ENCODE measurements around the gene LIMS1. TPM values are rescaled to one million over a fixed set of nuclear protein-coding genes. Genes with fewer than 3 reads are reported as not detected.

Gene LIMS1
- total and polyA plus RNA-seq, 2 donors (not counting 3 experiments of a cell fraction or from before 2014, with no cell fraction given), result 153 to 229 TPM

DNA sequence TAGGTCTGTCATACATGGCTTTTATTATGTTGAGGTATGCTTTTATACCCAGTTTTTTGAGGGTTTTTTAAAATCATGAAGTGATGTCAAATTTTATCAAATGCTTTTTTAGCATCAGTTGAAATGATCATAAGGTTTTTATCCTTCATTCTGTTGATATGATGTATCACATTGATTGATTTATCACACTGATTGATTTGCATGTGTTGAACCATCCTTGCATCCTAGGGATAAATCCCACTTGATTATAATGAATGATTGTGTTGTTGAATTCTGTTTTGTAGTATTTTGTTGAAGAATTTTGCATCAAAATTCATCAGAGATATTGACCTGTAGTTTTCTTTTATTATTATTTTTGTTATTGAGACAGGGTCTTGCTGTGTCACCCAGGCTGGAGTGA is 68.2 kb downstream of the LIMS1 start:
- no peak overlapping the region for H2AFZ ChIP-seq (ENCODE audit: low read depth, low read length)
- BruUV-seq (replicated peaks), result no TSS peak
- intact Hi-C loops (cut with micrococcal nuclease) (no loop called here), dilution Hi-C loops (cut with MboI; ENCODE audit: extremely low pct_ligation_motif_present, low sequenced_read_pairs) (no loop called here)
- H3K36me3 ChIP-seq (ENCODE audit: control insufficient read depth in 2 of 2, extremely low read depth in 1 of 2, insufficient read depth in 2 of 2, low read length in 2 of 2), result no peaks in the 10 kb centered on the region
- no peak for FAIRE-seq
- H3K9me3 ChIP-seq (replicated peaks; ENCODE audit: control insufficient read depth, insufficient read depth, low read length), result no peaks in the 10 kb centered on the region
- no peak for DNase-seq (ENCODE audit: low read depth, low spot score)
- H3K27me3 ChIP-seq (ENCODE audit: control insufficient read depth in 2 of 2, insufficient read depth in 2 of 2, low read length in 2 of 2), result no peaks in the 10 kb centered on the region
- TF ChIP-seq MYC (IDR thresholded peaks at IDR 0.05; ENCODE audit: low read depth, low read length) (no peak), FOS (IDR thresholded peaks at IDR 0.05; ENCODE audit: borderline replicate concordance, insufficient read depth, low read length) (no peak), POLR2AphosphoS5 (IDR thresholded peaks at IDR 0.05; ENCODE audit: insufficient read depth, low read depth, low read length) (no peak), JUN (IDR thresholded peaks at IDR 0.05; ENCODE audit: borderline replicate concordance, insufficient read depth, insufficient read length, low read depth) (no peak), GATA2 (IDR thresholded peaks at IDR 0.05; ENCODE audit: insufficient read depth, insufficient read length, low read depth, low read length) (no peak), POLR2A (IDR thresholded peaks at IDR 0.05; ENCODE audit: low read depth, low read length) (no peak), EZH2 (IDR thresholded peaks at IDR 0.05; ENCODE audit: borderline replicate concordance, low read depth, low read length, severe bottlenecking) (no peak)
- TF ChIP-seq, protein P1, sequence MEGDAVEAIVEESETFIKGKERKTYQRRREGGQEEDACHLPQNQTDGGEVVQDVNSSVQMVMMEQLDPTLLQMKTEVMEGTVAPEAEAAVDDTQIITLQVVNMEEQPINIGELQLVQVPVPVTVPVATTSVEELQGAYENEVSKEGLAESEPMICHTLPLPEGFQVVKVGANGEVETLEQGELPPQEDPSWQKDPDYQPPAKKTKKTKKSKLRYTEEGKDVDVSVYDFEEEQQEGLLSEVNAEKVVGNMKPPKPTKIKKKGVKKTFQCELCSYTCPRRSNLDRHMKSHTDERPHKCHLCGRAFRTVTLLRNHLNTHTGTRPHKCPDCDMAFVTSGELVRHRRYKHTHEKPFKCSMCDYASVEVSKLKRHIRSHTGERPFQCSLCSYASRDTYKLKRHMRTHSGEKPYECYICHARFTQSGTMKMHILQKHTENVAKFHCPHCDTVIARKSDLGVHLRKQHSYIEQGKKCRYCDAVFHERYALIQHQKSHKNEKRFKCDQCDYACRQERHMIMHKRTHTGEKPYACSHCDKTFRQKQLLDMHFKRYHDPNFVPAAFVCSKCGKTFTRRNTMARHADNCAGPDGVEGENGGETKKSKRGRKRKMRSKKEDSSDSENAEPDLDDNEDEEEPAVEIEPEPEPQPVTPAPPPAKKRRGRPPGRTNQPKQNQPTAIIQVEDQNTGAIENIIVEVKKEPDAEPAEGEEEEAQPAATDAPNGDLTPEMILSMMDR (IDR thresholded peaks at IDR 0.05; ENCODE audit: extremely low read depth in 1 of 2, insufficient read depth in 1 of 2, low read depth in 1 of 2, low read length in 2 of 2), result no peak
- TF ChIP-seq, protein P2, sequence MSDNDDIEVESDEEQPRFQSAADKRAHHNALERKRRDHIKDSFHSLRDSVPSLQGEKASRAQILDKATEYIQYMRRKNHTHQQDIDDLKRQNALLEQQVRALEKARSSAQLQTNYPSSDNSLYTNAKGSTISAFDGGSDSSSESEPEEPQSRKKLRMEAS (IDR thresholded peaks at IDR 0.05; ENCODE audit: insufficient read depth, insufficient read length), result no peak
- H3K9ac ChIP-seq (replicated peaks; ENCODE audit: extremely low read depth, insufficient read depth, low read length), result no peak overlapping the region
- no peaks in the 10 kb centered on the region for H3K4me1 ChIP-seq (ENCODE audit: control insufficient read depth, extremely low read depth, insufficient read depth, low read length)
- no peaks in the 10 kb centered on the region for H3K9me1 ChIP-seq (replicated peaks; ENCODE audit: control insufficient read depth, extremely low read depth, insufficient read depth, low read length)
- ChIA-PET CTCF (no interaction called here), POLR2A (no interaction called here)
- no peak overlapping the region for H3K27ac ChIP-seq (ENCODE audit: insufficient read depth, low read depth, low read length)
- H3K79me2 ChIP-seq (ENCODE audit: control insufficient read depth, insufficient read depth, low read length), result peaks cover 50% of the 10 kb centered on the region
- H4K20me1 ChIP-seq (replicated peaks; ENCODE audit: control insufficient read depth, extremely low read depth, insufficient read depth, low read length), result no peaks in the 10 kb centered on the region
- H3K4me3 ChIP-seq (replicated peaks in 1 of 3; ENCODE audit: insufficient read depth in 1 of 3, low read depth in 1 of 3, low read length in 3 of 3), result no peak overlapping the region
- H3K4me2 ChIP-seq (ENCODE audit: insufficient read depth, low read length), result no peak overlapping the region

Data from endothelial cell of umbilical vein (primary cell).